HPDE6-E6E7 (cell line): ENCODE results near the gene DCAF4.
A peak's percentile ranks its signal among the peaks of the same experiment; 100 is the strongest.

Source experiments
- DNase-seq: peaks from one replicate; pipeline ENCODE4 v3.0.0; 2011; ENCODE audit warnings: missing footprints; ENCODE audit errors: extremely low spot score

The DCAF4 gene

GRCh38 chr14:72894623-72895378 lies 31.5 kb upstream of the DCAF4 start:
- DNase-seq: peak; percentile 8

GRCh38 chr14:72898448-72898847 lies 27.8 kb upstream of the DCAF4 start:
- no peak for DNase-seq

GRCh38 chr14:72901361-72901760 lies 24.9 kb upstream of the DCAF4 start:
- no peak for DNase-seq

- no peak for DNase-seq
These were observed 23.3 kb upstream of the DCAF4 start for GRCh38 chr14:72902801-72903530.

- DNase-seq: no peak
These were observed 22.5 kb upstream of the DCAF4 start for GRCh38 chr14:72903716-72904115.

GRCh38 chr14:72904218-72904617 lies 22.0 kb upstream of the DCAF4 start:
- no peak for DNase-seq

- DNase-seq: peak; percentile 51
These were observed 21.3 kb upstream of the DCAF4 start for GRCh38 chr14:72904840-72905561.

GRCh38 chr14:72906316-72906715 lies 19.9 kb upstream of the DCAF4 start:
- no peak for DNase-seq

GRCh38 chr14:72906879-72907278 lies 19.4 kb upstream of the DCAF4 start:
- no peak for DNase-seq

- peak; percentile 40 for DNase-seq
These were observed 18.4 kb upstream of the DCAF4 start for GRCh38 chr14:72907886-72908285.

GRCh38 chr14:72909163-72909562 lies 17.1 kb upstream of the DCAF4 start:
- DNase-seq: no peak

GRCh38 chr14:72913809-72914208 lies 12.5 kb upstream of the DCAF4 start:
- DNase-seq: no peak

GRCh38 chr14:72916174-72916573 lies 10.1 kb upstream of the DCAF4 start:
- no peak for DNase-seq

GRCh38 chr14:72917094-72917802 lies 9.0 kb upstream of the DCAF4 start:
- no peak for DNase-seq

- DNase-seq: no peak
These were observed 6.3 kb upstream of the DCAF4 start for GRCh38 chr14:72920008-72920407.

- no peak for DNase-seq
These were observed 4.9 kb upstream of the DCAF4 start for GRCh38 chr14:72921396-72921795.

- DNase-seq: no peak
These were observed 1.9 kb upstream of the DCAF4 start for GRCh38 chr14:72924337-72924736.

- DNase-seq: no peak
These were observed 999 bp upstream of the DCAF4 start for GRCh38 chr14:72925171-72925759.

GRCh38 chr14:72925815-72926291 lies 411 bp upstream of the DCAF4 start:
- peak; percentile 47 for DNase-seq

GRCh38 chr14:72928872-72929271 lies 2.6 kb downstream of the DCAF4 start:
- no peak for DNase-seq

- DNase-seq: no peak
These were observed 3.2 kb downstream of the DCAF4 start for GRCh38 chr14:72929316-72930080.
